ENCODE results near the gene HOXA11.

The HOXA11 gene

GRCh38 chr7:27168265-27168947 is 16.6 kb downstream of the HOXA11 start:
- Histone ChIP-seq H3K9ac (ENCODE audit: low read depth, low read length) (no peak overlapping the region), H3K9me3 (ENCODE audit: insufficient read depth, low read depth, low read length) (peaks cover 34% of the 10 kb centered on the region; the same call in 1 of the 2 replicates), H3K4me3 (ENCODE audit: low read length) (no peak overlapping the region)

GRCh38 chr7:27167916-27168264 is 17.1 kb downstream of the HOXA11 start:
- H3K36me3 ChIP-seq (ENCODE audit: insufficient read depth, low read depth, low read length) = no peaks in the 10 kb centered on the region
- no peaks in the 10 kb centered on the region for H3K4me1 ChIP-seq (ENCODE audit: insufficient read depth, low read length)
- H3K9ac ChIP-seq (ENCODE audit: low read depth, low read length) = no peak overlapping the region
- H3K27ac ChIP-seq (ENCODE audit: low read length) = no peak overlapping the region
- no peak overlapping the region for H3K4me3 ChIP-seq (ENCODE audit: low read length)
- H3K9me3 ChIP-seq (ENCODE audit: insufficient read depth, low read depth, low read length) = peaks cover 34% of the 10 kb centered on the region; the same call in 1 of the 2 replicates
- H3K27me3 ChIP-seq (ENCODE audit: insufficient read depth, low read length) = peaks cover 100% of the 10 kb centered on the region

More at GRCh38 chr7:27168265-27168947, 16.6 kb downstream of the HOXA11 start:
- Histone ChIP-seq H3K27ac (ENCODE audit: low read length) (no peak overlapping the region), H3K36me3 (ENCODE audit: insufficient read depth, low read depth, low read length) (no peaks in the 10 kb centered on the region), H3K4me1 (ENCODE audit: insufficient read depth, low read length) (no peaks in the 10 kb centered on the region), H3K27me3 (ENCODE audit: insufficient read depth, low read length) (peaks cover 100% of the 10 kb centered on the region)

- Histone ChIP-seq H3K9me3 (ENCODE audit: insufficient read depth, low read depth, low read length) (peaks cover 28% of the 10 kb centered on the region; the same call in 1 of the 2 replicates), H3K4me3 (ENCODE audit: low read length) (no peak overlapping the region)
These were observed 18.2 kb downstream of the HOXA11 start for GRCh38 chr7:27166531-27167505.

GRCh38 chr7:27165996-27166530 is 19.0 kb downstream of the HOXA11 start:
- Histone ChIP-seq H3K27ac (ENCODE audit: low read length) (no peak overlapping the region), H3K36me3 (ENCODE audit: insufficient read depth, low read depth, low read length) (no peaks in the 10 kb centered on the region), H3K9me3 (ENCODE audit: insufficient read depth, low read depth, low read length) (peaks cover 28% of the 10 kb centered on the region; the same call in 1 of the 2 replicates), H3K4me3 (ENCODE audit: low read length) (no peak overlapping the region), H3K27me3 (ENCODE audit: insufficient read depth, low read length) (peaks cover 100% of the 10 kb centered on the region), H3K9ac (ENCODE audit: low read depth, low read length) (no peak overlapping the region), H3K4me1 (ENCODE audit: insufficient read depth, low read length) (no peaks in the 10 kb centered on the region)

More at GRCh38 chr7:27166531-27167505, 18.2 kb downstream of the HOXA11 start:
- Histone ChIP-seq H3K27ac (ENCODE audit: low read length) (no peak overlapping the region), H3K9ac (ENCODE audit: low read depth, low read length) (no peak overlapping the region), H3K36me3 (ENCODE audit: insufficient read depth, low read depth, low read length) (no peaks in the 10 kb centered on the region), H3K27me3 (ENCODE audit: insufficient read depth, low read length) (peaks cover 100% of the 10 kb centered on the region), H3K4me1 (ENCODE audit: insufficient read depth, low read length) (no peaks in the 10 kb centered on the region)

DNA sequence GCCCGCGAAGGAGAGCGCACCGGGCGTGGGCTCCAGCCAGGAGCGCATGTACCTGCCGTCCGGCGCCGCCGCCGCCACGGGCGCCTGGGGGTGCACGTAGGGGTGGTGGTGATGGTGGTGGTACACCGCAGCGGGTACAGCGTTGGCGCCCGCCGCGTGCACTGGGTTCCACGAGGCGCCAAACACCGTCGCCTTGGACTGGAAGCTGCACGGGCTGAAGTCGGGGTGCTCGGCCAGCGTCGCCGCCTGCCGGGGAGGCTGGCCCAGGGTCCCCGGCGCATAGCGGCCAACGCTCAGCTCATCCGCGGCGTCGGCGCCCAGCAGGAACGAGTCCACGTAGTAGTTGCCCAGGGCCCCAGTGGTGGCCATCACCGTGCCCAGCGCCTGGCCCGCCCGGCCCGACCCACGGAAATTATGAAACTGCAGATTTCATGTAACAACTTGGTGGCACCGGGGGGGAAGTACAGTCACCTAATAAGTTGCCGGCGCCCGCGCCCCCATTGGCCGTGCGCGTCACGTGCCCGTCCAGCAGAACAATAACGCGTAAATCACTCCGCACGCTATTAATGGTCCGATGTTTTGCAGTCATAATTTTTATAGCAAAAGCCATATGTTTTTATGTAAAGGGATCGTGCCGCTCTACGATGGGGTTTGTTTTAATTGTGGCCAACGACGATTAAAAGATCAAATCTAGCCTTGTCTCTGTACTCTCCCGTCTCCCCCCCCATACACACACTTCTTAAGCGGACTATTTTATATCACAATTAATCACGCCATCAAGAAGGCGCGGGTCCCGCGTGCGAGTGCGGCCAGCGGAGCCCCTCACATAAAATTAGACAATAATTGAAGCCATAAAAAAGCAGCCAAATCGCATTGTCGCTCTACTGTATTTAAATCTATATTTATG is 19.7 kb downstream of the HOXA11 start, which contains the start of gene HOXA9:
Gene HOXA9, minus strand, starts transcription at position 449 of the 907 bp plus-strand sequence. Its CDS starts 80 bp downstream, at position 369.
- peaks cover 28% of the 10 kb centered on the region; the same call in 1 of the 2 replicates for H3K9me3 ChIP-seq (ENCODE audit: insufficient read depth, low read depth, low read length)
- H3K27me3 ChIP-seq (ENCODE audit: insufficient read depth, low read length) = peaks cover 100% of the 10 kb centered on the region
- no peak within 1 kb of the TSS for H3K27ac ChIP-seq (ENCODE audit: low read length)
- no peak within 1 kb of the TSS for H3K9ac ChIP-seq (ENCODE audit: low read depth, low read length)
- no peak within 1 kb of the TSS for H3K4me3 ChIP-seq (ENCODE audit: low read length)
- H3K36me3 ChIP-seq (ENCODE audit: insufficient read depth, low read depth, low read length) = no peaks in the 10 kb centered on the region
- no peaks in the 10 kb centered on the region for H3K4me1 ChIP-seq (ENCODE audit: insufficient read depth, low read length)

GRCh38 chr7:27164367-27165088 is 20.5 kb downstream of the HOXA11 start:
- no peaks in the 10 kb centered on the region for H3K36me3 ChIP-seq (ENCODE audit: insufficient read depth, low read depth, low read length)
- peaks cover 100% of the 10 kb centered on the region for H3K27me3 ChIP-seq (ENCODE audit: insufficient read depth, low read length)
- no peak overlapping the region for H3K9ac ChIP-seq (ENCODE audit: low read depth, low read length)
- no peak overlapping the region for H3K4me3 ChIP-seq (ENCODE audit: low read length)
- no peak overlapping the region for H3K27ac ChIP-seq (ENCODE audit: low read length)
- H3K9me3 ChIP-seq (ENCODE audit: insufficient read depth, low read depth, low read length) = peaks cover 28% of the 10 kb centered on the region; the same call in 1 of the 2 replicates
- no peaks in the 10 kb centered on the region for H3K4me1 ChIP-seq (ENCODE audit: insufficient read depth, low read length)

- Histone ChIP-seq H3K27me3 (ENCODE audit: insufficient read depth, low read length) (peaks cover 100% of the 10 kb centered on the region), H3K9ac (ENCODE audit: low read depth, low read length) (no peak overlapping the region), H3K9me3 (ENCODE audit: insufficient read depth, low read depth, low read length) (peaks cover 28% of the 10 kb centered on the region; the same call in 1 of the 2 replicates), H3K4me1 (ENCODE audit: insufficient read depth, low read length) (no peaks in the 10 kb centered on the region), H3K4me3 (ENCODE audit: low read length) (no peak overlapping the region), H3K36me3 (ENCODE audit: insufficient read depth, low read depth, low read length) (no peaks in the 10 kb centered on the region), H3K27ac (ENCODE audit: low read length) (no peak overlapping the region)
These were observed 21.0 kb downstream of the HOXA11 start for GRCh38 chr7:27164045-27164366.

DNA sequence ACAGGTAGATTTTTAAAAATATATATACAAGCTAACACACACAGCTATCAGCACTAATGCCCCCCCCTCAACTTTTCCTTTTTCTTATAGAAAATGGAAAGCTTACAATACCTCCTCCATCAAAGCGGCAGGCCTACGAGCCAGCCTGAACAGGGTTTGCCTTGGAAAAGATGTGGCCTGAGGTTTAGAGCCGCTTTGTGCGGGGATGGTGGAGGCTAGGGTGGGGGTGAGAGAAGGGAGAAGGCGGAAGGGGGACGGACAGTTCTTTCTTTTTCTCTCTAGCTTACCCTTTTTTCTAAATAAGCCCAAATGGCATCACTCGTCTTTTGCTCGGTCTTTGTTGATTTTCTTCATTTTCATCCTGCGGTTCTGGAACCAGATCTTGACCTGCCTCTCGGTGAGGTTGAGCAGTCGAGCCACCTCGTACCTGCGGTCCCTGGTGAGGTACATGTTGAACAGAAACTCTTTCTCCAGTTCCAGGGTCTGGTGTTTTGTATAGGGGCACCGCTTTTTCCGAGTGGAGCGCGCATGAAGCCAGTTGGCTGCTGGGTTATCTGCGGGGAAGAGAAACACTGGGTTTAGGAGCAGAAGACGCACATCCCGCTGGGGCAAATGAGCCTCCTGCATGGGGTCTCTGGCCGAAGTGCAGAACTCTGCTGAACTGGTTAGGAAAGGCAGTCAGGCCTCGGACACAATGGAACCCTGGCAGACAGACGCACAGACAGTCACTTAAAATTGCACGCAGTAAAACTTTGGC is 21.6 kb downstream of the HOXA11 start:
- H3K9ac ChIP-seq (ENCODE audit: low read depth, low read length) = no peak overlapping the region
- no peaks in the 10 kb centered on the region for H3K4me1 ChIP-seq (ENCODE audit: insufficient read depth, low read length)
- H3K27me3 ChIP-seq (ENCODE audit: insufficient read depth, low read length) = peaks cover 100% of the 10 kb centered on the region
- H3K9me3 ChIP-seq (ENCODE audit: insufficient read depth, low read depth, low read length) = peaks cover 28% of the 10 kb centered on the region; the same call in 1 of the 2 replicates
- H3K36me3 ChIP-seq (ENCODE audit: insufficient read depth, low read depth, low read length) = no peaks in the 10 kb centered on the region
- H3K27ac ChIP-seq (ENCODE audit: low read length) = no peak overlapping the region
- no peak overlapping the region for H3K4me3 ChIP-seq (ENCODE audit: low read length)

- peaks cover 100% of the 10 kb centered on the region for H3K27me3 ChIP-seq (ENCODE audit: insufficient read depth, low read length)
- H3K9me3 ChIP-seq (ENCODE audit: insufficient read depth, low read depth, low read length) = peaks cover 26% of the 10 kb centered on the region; the same call in 1 of the 2 replicates
- H3K27ac ChIP-seq (ENCODE audit: low read length) = no peak overlapping the region
- no peak overlapping the region for H3K4me3 ChIP-seq (ENCODE audit: low read length)
- no peaks in the 10 kb centered on the region for H3K4me1 ChIP-seq (ENCODE audit: insufficient read depth, low read length)
- H3K9ac ChIP-seq (ENCODE audit: low read depth, low read length) = no peak overlapping the region
- H3K36me3 ChIP-seq (ENCODE audit: insufficient read depth, low read depth, low read length) = no peaks in the 10 kb centered on the region
These were observed 22.3 kb downstream of the HOXA11 start for GRCh38 chr7:27162561-27163287.
